ENCODE results near the gene COL6A1. TPM values are rescaled to one million over a fixed set of nuclear protein-coding genes. Genes with fewer than 3 reads are reported as not detected.

COL6A1 gene
- total RNA-seq, 2 donors from 2014 or later: 814 to 1,189 TPM

- ATAC-seq (ENCODE audit: insufficient number of reproducible peaks, low FRiP score, low read depth) (no peak), DNase-seq (ENCODE audit: low spot score) (no peak)
- Histone ChIP-seq H3K27ac (peak overlapping the region; percentile 78 to 79), H3K27me3 (replicated peaks; ENCODE audit: insufficient read depth) (no peaks in the 10 kb centered on the region), H3K4me3 (peak overlapping the region; percentile 99), H3K9me3 (no peaks in the 10 kb centered on the region), H3K36me3 (peaks cover 46% of the 10 kb centered on the region), H3K4me1 (ENCODE audit: control insufficient read depth in 1 of 2, low read depth in 2 of 2) (peaks cover 8 to 39% of the 10 kb centered on the region in 2 donors)
- TF ChIP-seq, protein P1, sequence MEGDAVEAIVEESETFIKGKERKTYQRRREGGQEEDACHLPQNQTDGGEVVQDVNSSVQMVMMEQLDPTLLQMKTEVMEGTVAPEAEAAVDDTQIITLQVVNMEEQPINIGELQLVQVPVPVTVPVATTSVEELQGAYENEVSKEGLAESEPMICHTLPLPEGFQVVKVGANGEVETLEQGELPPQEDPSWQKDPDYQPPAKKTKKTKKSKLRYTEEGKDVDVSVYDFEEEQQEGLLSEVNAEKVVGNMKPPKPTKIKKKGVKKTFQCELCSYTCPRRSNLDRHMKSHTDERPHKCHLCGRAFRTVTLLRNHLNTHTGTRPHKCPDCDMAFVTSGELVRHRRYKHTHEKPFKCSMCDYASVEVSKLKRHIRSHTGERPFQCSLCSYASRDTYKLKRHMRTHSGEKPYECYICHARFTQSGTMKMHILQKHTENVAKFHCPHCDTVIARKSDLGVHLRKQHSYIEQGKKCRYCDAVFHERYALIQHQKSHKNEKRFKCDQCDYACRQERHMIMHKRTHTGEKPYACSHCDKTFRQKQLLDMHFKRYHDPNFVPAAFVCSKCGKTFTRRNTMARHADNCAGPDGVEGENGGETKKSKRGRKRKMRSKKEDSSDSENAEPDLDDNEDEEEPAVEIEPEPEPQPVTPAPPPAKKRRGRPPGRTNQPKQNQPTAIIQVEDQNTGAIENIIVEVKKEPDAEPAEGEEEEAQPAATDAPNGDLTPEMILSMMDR (IDR thresholded peaks at IDR 0.05): no peak
Observed at GRCh38 chr21:45984584-45985095, 3.1 kb downstream of the COL6A1 start.

GRCh38 chr21:45985471-45986315 is 4.1 kb downstream of the COL6A1 start:
- Histone ChIP-seq H3K27ac (peak overlapping the region; percentile 33 to 78), H3K36me3 (peaks cover 54% of the 10 kb centered on the region), H3K4me3 (no peak overlapping the region), H3K9me3 (no peaks in the 10 kb centered on the region), H3K27me3 (replicated peaks; ENCODE audit: insufficient read depth) (no peaks in the 10 kb centered on the region), H3K4me1 (ENCODE audit: control insufficient read depth in 1 of 2, low read depth in 2 of 2) (peaks cover 8 to 38% of the 10 kb centered on the region in 2 donors)
- DNase-seq (ENCODE audit: low spot score) (peak; percentile 1), ATAC-seq (ENCODE audit: insufficient number of reproducible peaks, low FRiP score, low read depth) (no peak)
- TF ChIP-seq, protein P1 (IDR thresholded peaks at IDR 0.05): no peak

- H3K27ac ChIP-seq: peak overlapping the region in 1 of 2 donors; percentile 78
- H3K4me3 ChIP-seq: no peak overlapping the region
- H3K36me3 ChIP-seq: peaks cover 56% of the 10 kb centered on the region
- ATAC-seq (ENCODE audit: insufficient number of reproducible peaks, low FRiP score, low read depth) (no peak), DNase-seq (ENCODE audit: low spot score) (no peak)
- TF ChIP-seq, protein P1 (IDR thresholded peaks at IDR 0.05): no peak
- no peaks in the 10 kb centered on the region for H3K9me3 ChIP-seq
- H3K4me1 ChIP-seq (ENCODE audit: control insufficient read depth in 1 of 2, low read depth in 2 of 2): peaks cover 8 to 35% of the 10 kb centered on the region in 2 donors
- no peaks in the 10 kb centered on the region for H3K27me3 ChIP-seq (replicated peaks; ENCODE audit: insufficient read depth)
Observed at GRCh38 chr21:45986316-45987051, 4.9 kb downstream of the COL6A1 start.

DNA sequence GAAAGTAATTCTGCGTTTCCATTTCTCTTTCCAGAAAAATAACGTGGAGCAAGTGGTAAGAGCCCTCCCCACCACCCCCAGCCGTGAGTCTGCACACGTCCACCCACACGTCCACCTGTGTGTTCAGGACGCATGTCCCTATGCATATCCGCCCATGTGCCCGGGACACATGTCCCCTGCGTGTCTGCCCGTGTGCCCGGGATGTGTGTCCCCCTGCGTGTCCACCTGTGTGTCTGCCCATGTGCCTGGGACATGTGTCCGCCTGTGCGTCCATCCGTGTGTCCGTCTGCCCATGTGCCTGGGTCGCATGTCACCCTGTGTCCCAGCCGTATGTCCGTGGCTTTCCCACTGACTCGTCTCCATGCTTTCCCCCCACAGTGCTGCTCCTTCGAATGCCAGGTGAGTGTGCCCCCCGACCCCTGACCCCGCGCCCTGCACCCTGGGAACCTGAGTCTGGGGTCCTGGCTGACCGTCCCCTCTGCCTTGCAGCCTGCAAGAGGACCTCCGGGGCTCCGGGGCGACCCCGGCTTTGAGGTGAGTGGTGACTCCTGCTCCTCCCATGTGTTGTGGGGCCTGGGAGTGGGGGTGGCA is 5.6 kb downstream of the COL6A1 start:
- Histone ChIP-seq H3K4me3 (no peak overlapping the region), H3K4me1 (ENCODE audit: control insufficient read depth in 1 of 2, low read depth in 2 of 2) (peaks cover 8 to 36% of the 10 kb centered on the region in 2 donors), H3K36me3 (peaks cover 64% of the 10 kb centered on the region), H3K27me3 (replicated peaks; ENCODE audit: insufficient read depth) (no peaks in the 10 kb centered on the region), H3K9me3 (no peaks in the 10 kb centered on the region), H3K27ac (peak overlapping the region in 1 of 2 donors; percentile 78)
- no peak for ATAC-seq (ENCODE audit: insufficient number of reproducible peaks, low FRiP score, low read depth)
- TF ChIP-seq, protein P1 (IDR thresholded peaks at IDR 0.05): no peak
- no peak for DNase-seq (ENCODE audit: low spot score)

All from thoracic aorta (tissue), 2 donors.